H1 (cell line): ENCODE results near the gene ZFAND5. TPM values are rescaled to one million over a fixed set of nuclear protein-coding genes. Genes with fewer than 3 reads are reported as not detected.

Experiments used
- NANOG ChIP-seq: IDR thresholded peaks from 2 replicates; pipeline ENCODE4 v1.6.1; 2011; ENCODE audit warnings: low read length, low read depth, mild to moderate bottlenecking, inconsistent platforms; ENCODE audit not compliant: insufficient read depth, poor library complexity, severe bottlenecking
- TAF1 ChIP-seq: IDR thresholded peaks from 2 replicates; pipeline ENCODE4 v1.6.1; 2011; ENCODE audit warnings: mild to moderate bottlenecking, low read depth, low read length
- polyA plus RNA-seq, 7 experiments: library from polyadenylated mRNA; depleted of rRNA in 3 of 7; stranded (reverse) in 5 of 7; unstranded in 2 of 7; fragments of >200 nt in 5 of 7; fragments of 200-250 nt in 2 of 7; gene quantifications; 1 replicate in 5 of 7; 2 replicates in 1 of 7; 4 replicates in 1 of 7; pipeline versions ENCODE4 v1.2.1 to v1.2.3, GENCODE V29; 2011 to 2013; ENCODE audit warnings: missing spikeins in 2 of 7, mixed read lengths in 2 of 7
- total RNA-seq: library from RNA; stranded (reverse); fragmentation: NEBNext Ultra II Directional; extraction: Animal tissue kit (Norgen Biotek cat#: 25700); gene quantifications from 2 replicates; pipeline ENCODE4 v1.2.1, GENCODE V29; 2021

ZFAND5 gene
- total and polyA plus RNA-seq, 2 of the 8 experiments (the other 6 are each of a cell fraction or from before 2014, with no cell fraction given): 76.7 to 225 TPM

DNA sequence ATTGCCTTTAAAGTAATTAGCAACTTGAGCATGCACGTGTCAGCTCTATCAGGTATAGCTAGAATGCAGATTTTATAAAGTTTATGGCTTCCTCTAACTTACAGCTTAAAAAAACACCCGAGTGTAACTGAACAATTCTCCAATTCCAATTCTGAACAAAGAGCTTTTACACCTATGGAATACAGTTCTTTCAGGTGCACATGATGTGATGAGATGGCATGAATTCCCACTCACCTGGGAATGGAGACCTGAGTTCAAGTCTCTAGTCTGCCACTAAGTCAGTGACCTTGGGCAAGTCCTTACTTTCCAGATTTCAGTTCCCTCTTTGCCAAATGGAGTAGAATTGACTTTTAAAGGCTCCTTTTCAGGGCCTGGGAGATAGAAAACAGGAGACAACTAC lies 1.8 kb downstream of the ZFAND5 start (continued):
- TF ChIP-seq TAF1: no peak
- TF ChIP-seq NANOG: no peak
- TF ChIP-seq, all 59 proteins: peak for 2
